Measurements from ENCODE around the gene LSM10. TPM values are rescaled to one million over a fixed set of nuclear protein-coding genes. Genes with fewer than 3 reads are reported as not detected.
A peak's percentile ranks its signal among the peaks of the same experiment; 100 is the strongest.

Gene LSM10
- total RNA-seq, 6 experiments from 2014 or later: 44.6 to 58.7 (median 49.6) TPM

GRCh38 chr1:36432616-36433015 lies 34.9 kb upstream of the LSM10 start:
- Mint-ChIP-seq H3K9me3 (no peaks in the 10 kb centered on the region), H3K27me3 (ENCODE audit: insufficient read depth) (no peaks in the 10 kb centered on the region; the same call in 1 of the 2 replicates), H3K4me1 (ENCODE audit: low read depth) (peaks cover 9% of the 10 kb centered on the region), H3K4me3 (no peak overlapping the region), H3K27ac (no peak overlapping the region), H3K36me3 (ENCODE audit: low read depth) (peaks cover 11% of the 10 kb centered on the region; the same call in 1 of the 2 replicates)
- no peak for TF ChIP-seq CTCF (IDR thresholded peaks at IDR 0.05)
- no peak for DNase-seq

GRCh38 chr1:36425791-36426190 lies 28.1 kb upstream of the LSM10 start:
- no peak for DNase-seq
- H3K4me1 Mint-ChIP-seq (ENCODE audit: low read depth): peaks cover 13% of the 10 kb centered on the region
- H3K4me3 Mint-ChIP-seq: no peak overlapping the region
- TF ChIP-seq CTCF (IDR thresholded peaks at IDR 0.05): no peak
- no peaks in the 10 kb centered on the region for H3K9me3 Mint-ChIP-seq
- H3K36me3 Mint-ChIP-seq (ENCODE audit: low read depth): peaks cover under 1% of the 10 kb centered on the region; the same call in 1 of the 2 replicates
- peaks cover 2% of the 10 kb centered on the region; the same call in 1 of the 2 replicates for H3K27me3 Mint-ChIP-seq (ENCODE audit: insufficient read depth)
- H3K27ac Mint-ChIP-seq: no peak overlapping the region

- Mint-ChIP-seq H3K27ac (peak overlapping the region; percentile 84; the same call in 1 of the 2 replicates), H3K36me3 (ENCODE audit: low read depth) (no peaks in the 10 kb centered on the region), H3K27me3 (ENCODE audit: insufficient read depth) (peaks cover 4% of the 10 kb centered on the region; the same call in 1 of the 2 replicates), H3K4me1 (ENCODE audit: low read depth) (peaks cover 21% of the 10 kb centered on the region), H3K4me3 (no peak overlapping the region), H3K9me3 (no peaks in the 10 kb centered on the region)
- no peak for TF ChIP-seq CTCF (IDR thresholded peaks at IDR 0.05)
- DNase-seq: no peak
These were observed 23.9 kb upstream of the LSM10 start for GRCh38 chr1:36421649-36422048.

GRCh38 chr1:36420836-36421317 lies 23.2 kb upstream of the LSM10 start:
- TF ChIP-seq CTCF (IDR thresholded peaks at IDR 0.05): peak; percentile 97
- Mint-ChIP-seq H3K9me3 (no peaks in the 10 kb centered on the region), H3K4me3 (peak overlapping the region; percentile 5; the same call in 1 of the 2 replicates), H3K27me3 (ENCODE audit: insufficient read depth) (peaks cover 4% of the 10 kb centered on the region; the same call in 1 of the 2 replicates), H3K27ac (peak overlapping the region; percentile 84), H3K4me1 (ENCODE audit: low read depth) (peaks cover 18% of the 10 kb centered on the region), H3K36me3 (ENCODE audit: low read depth) (no peaks in the 10 kb centered on the region)
- DNase-seq: peak; percentile 77

GRCh38 chr1:36420409-36420808 lies 22.7 kb upstream of the LSM10 start:
- Mint-ChIP-seq H3K27ac (peak overlapping the region; percentile 84), H3K9me3 (no peaks in the 10 kb centered on the region), H3K4me1 (ENCODE audit: low read depth) (peaks cover 15% of the 10 kb centered on the region), H3K27me3 (ENCODE audit: insufficient read depth) (peaks cover 4% of the 10 kb centered on the region; the same call in 1 of the 2 replicates), H3K4me3 (peak overlapping the region; percentile 5; the same call in 1 of the 2 replicates), H3K36me3 (ENCODE audit: low read depth) (no peaks in the 10 kb centered on the region)
- TF ChIP-seq CTCF (IDR thresholded peaks at IDR 0.05): no peak
- no peak for DNase-seq
